Body of pancreas (tissue), 4 donors: ENCODE measurements around the gene TBX10. TPM values are rescaled to one million over a fixed set of nuclear protein-coding genes. Genes with fewer than 3 reads are reported as not detected.
A peak's percentile ranks its signal among the peaks of the same experiment; 100 is the strongest.

Experiments
- ATAC-seq: fragments of 150-250 bp; one replicate; pipeline ENCODE4 v1.9.1; 2016
- DNase-seq, 4 donors: peaks; one replicate each; pipeline ENCODE4 v3.0.0-alpha.2; 2019
- H3K27ac ChIP-seq, 4 donors: fragments of 200-600 bp; sonication (generic); 1 replicate in 3 of 4; 2 replicates in 1 of 4; pipeline versions ENCODE4 v1.5.1 to v1.6.1; 2016 to 2019; ENCODE audit warnings: mild to moderate bottlenecking in 1 of 4, mixed read lengths in 1 of 4, moderate library complexity in 1 of 4
- H3K27me3 ChIP-seq, 2 donors: fragments of 200-600 bp; sonication (generic); one replicate each; pipeline ENCODE4 v1.6.0; 2016; ENCODE audit warnings: mild to moderate bottlenecking in 1 of 2
- H3K36me3 ChIP-seq, 2 donors: fragments of 200-600 bp; sonication (generic); replicated peaks in 1 of 2; 2 replicates each; pipeline ENCODE4 v1.5.1; 2016; ENCODE audit warnings: low read depth in 2 of 2; ENCODE audit not compliant: insufficient read depth in 1 of 2
- H3K4me1 ChIP-seq: fragments of 200-600 bp; sonication (generic); one replicate; pipeline ENCODE4 v1.6.0; 2016
- H3K4me3 ChIP-seq, 2 donors: fragments of 200-600 bp; sonication (generic); 1 replicate in 1 of 2; 2 replicates in 1 of 2; pipeline ENCODE4 v1.5.1; 2016 to 2019
- H3K9me3 ChIP-seq, 3 donors: fragments of 200-600 bp; sonication (generic); 1 replicate in 2 of 3; 2 replicates in 1 of 3; pipeline ENCODE4 v1.5.1; 2016
- CTCF ChIP-seq, 7 experiments: fragments of 450-650 bp in 4 of 7; fragments of 200-600 bp in 3 of 7; sonication (generic) in 3 of 7; IDR thresholded peaks; one replicate each; pipeline ENCODE4 v1.5.1; 2016 to 2019; ENCODE audit warnings: antibody characterized with exemption in 7 of 7
- POLR2A ChIP-seq, 3 donors: fragments of 450-650 bp; IDR thresholded peaks; one replicate each; pipeline ENCODE4 v1.6.1; 2016; ENCODE audit warnings: antibody characterized with exemption in 3 of 3, mild to moderate bottlenecking in 2 of 3
- WGBS, 2 donors: methylation state at CpG; one replicate each; pipeline ENCODE4 v1.1.5; 2017; 5-methylcytosine and 5-hydroxymethylcytosine counted together
- intact Hi-C: fragments of 100-400 bp; cut with DNase I; formaldehyde crosslinking; loops from one replicate; pipeline ENCODE4 v1.15.1; 2023
- total RNA-seq, 2 donors: library from RNA; depleted of rRNA; stranded (reverse); fragments of >200 nt; gene quantifications; one replicate each; pipeline ENCODE4 v1.1.0, GENCODE V29; 2016

TBX10 gene
- total RNA-seq, 2 donors from 2014 or later = not detected

DNA sequence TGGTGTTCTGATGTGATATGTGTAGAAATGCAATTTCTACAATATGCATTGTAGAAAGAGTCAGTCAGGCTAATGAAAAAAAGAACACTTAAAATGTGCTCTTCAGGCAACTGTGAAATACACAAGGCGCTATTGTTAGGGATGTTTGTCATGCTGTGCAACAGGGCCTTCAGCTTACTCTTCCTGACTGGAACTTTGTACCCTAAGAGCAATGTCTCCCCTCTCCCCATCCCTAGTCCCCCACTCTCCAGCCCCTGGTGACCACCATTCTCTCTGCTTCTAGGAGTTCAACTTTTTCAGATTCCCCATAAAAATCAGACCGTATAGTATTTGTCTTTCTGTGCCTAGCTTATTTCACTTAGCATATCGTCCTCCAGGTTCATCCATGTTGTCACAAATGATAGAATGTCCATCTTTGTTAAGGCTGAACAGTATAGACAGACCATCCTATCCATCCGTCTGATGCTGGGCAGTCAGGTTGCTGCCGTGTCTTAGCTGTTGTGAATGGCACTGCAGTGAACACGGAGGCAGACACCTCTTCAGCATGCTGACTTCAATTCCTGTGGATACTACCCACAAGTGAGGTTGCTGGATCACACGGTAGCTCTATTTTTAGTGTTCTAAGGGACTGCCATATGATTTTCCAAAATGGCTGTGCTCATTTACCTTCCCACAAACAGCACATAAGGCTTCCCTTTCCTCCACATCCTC, 22.2 kb downstream of the TBX10 start:
- Histone ChIP-seq H3K4me1 (peaks cover 16% of the 10 kb centered on the region), H3K4me3 (no peak overlapping the region), H3K27ac (no peak overlapping the region), H3K9me3 (no peaks in the 10 kb centered on the region), H3K36me3 (peaks cover 0 to 2% of the 10 kb centered on the region in 2 donors), H3K27me3 (no peaks in the 10 kb centered on the region)
- TF ChIP-seq CTCF (IDR thresholded peaks at IDR 0.05) (no peak), POLR2A (IDR thresholded peaks at IDR 0.05) (no peak)
- intact Hi-C loops = no loop called here
- no peak for ATAC-seq
- no peak for DNase-seq
- WGBS, 2 donors = 71 to 84% methylated on average over 7 of the region's 7 CpGs

GRCh38 chr11:67616431-67617242, 22.9 kb downstream of the TBX10 start:
- H3K27ac ChIP-seq = no peak overlapping the region
- no peaks in the 10 kb centered on the region for H3K9me3 ChIP-seq
- no peak for DNase-seq
- no peaks in the 10 kb centered on the region for H3K27me3 ChIP-seq
- intact Hi-C loops = no loop called here
- H3K36me3 ChIP-seq = peaks cover 0 to 3% of the 10 kb centered on the region in 2 donors
- WGBS, 2 donors = 53 to 60% methylated on average over 9 to 11 of the region's 11 CpGs
- no peak for TF ChIP-seq CTCF (IDR thresholded peaks at IDR 0.05)
- TF ChIP-seq POLR2A (IDR thresholded peaks at IDR 0.05) = no peak
- peaks cover 16% of the 10 kb centered on the region for H3K4me1 ChIP-seq
- no peak for ATAC-seq
- no peak overlapping the region for H3K4me3 ChIP-seq

DNA sequence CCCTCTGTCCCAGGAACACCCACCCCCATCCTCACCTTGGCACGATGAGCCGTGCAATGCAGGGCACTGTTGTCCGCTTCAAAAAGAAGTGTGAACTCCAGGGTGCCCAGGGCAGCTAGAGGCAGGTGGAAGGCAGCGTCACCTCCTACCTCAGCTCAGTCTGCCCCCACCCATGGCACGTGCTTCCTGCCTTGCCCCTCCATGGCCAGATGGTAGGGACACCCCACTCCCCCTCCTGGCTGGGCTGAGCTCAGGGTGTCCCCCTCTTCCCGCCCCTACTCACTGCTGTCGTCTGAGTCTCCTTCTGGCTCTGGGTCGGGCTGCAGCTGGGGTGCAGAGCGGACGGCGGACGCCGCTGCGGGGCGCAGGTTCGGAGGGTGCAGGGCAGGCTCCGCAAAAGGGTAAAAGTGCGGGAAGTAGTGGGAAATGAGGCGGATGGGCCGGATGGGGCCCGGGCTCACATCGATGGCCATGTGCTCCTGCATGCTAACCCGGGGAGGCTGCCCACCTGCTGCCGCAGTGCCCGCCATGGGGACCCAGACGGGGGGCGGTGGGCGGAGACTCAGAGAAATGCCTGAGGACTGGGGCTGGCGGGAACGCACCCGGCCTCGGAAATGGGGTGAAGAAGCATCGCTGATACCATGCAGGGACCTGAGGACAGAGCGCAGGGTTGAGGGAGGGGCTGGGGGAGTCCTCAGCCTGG, 23.7 kb downstream of the TBX10 start:
- Histone ChIP-seq H3K4me3 (no peak overlapping the region), H3K27ac (no peak overlapping the region), H3K9me3 (no peaks in the 10 kb centered on the region), H3K4me1 (peaks cover 16% of the 10 kb centered on the region), H3K27me3 (no peaks in the 10 kb centered on the region), H3K36me3 (peaks cover 0 to 7% of the 10 kb centered on the region in 2 donors)
- TF ChIP-seq CTCF (IDR thresholded peaks at IDR 0.05) = peak in 1 of 7 experiments; percentile 3
- TF ChIP-seq POLR2A (IDR thresholded peaks at IDR 0.05) = no peak
- intact Hi-C loops = no loop called here
- ATAC-seq (no peak), DNase-seq (no peak)
- 32 to 40% methylated on average over 16 to 32 of the region's 34 CpGs for WGBS, 2 donors

DNA sequence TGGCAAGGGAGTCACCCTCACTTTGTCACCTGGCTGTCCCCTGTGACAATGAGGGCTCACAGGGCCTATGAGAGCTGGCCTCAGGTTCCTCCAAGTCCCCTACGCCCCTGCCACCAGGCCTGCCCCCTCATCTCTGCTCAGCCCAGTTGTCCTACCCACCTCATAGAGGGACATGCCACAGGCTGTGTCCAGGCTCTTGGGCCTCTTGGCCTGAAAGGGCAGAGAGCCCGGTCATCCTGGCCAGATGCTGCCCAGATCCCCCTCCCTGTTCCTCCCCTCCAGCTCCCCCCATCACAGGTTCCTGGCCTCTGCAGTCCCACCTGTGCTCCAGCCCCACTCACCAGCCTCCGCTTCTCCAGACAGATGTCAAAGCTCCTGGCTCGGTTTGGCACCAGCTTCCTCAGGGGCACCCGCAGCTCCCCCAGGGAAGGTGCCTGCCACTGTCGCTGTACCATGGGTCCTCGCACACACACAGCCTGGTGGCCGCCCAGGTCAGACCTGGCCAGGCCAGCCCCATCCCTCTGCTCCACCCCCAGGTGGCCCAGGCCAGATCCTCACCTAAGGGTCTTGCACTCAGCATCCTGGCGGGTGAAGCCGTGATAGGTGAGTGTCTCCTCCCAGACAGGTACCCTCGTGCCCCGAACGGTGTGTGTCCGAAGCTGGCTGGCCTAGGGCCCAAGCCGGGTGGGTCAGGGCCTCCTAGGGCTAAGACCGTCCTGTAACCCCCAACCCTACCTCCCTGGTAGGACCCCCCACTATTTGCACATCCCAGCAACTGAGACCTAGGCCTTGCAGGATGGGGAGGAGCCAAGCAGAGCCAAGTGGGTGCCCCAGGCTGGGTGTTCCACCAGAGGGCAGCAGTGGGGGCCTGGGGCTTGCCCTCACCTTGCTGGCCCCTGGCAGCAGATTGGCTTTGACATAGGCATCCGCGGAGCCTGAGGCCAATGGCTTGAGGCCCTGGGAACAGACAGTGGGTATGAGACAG, 24.5 kb downstream of the TBX10 start:
- Histone ChIP-seq H3K9me3 (no peaks in the 10 kb centered on the region), H3K4me3 (no peak overlapping the region), H3K27ac (peak overlapping the region; percentile 59 to 85 (median 74)), H3K36me3 (peaks cover 0 to 12% of the 10 kb centered on the region in 2 donors), H3K4me1 (peaks cover 16% of the 10 kb centered on the region), H3K27me3 (no peaks in the 10 kb centered on the region)
- WGBS, 2 donors = 71 to 72% methylated on average over 6 to 18 of the region's 18 CpGs
- peak; percentile 72 for ATAC-seq
- peak; percentile 62 to 74 (median 68) for DNase-seq
- intact Hi-C loops = no loop called here
- TF ChIP-seq CTCF (IDR thresholded peaks at IDR 0.05) (peak; percentile 35 to 62 (median 59)), POLR2A (IDR thresholded peaks at IDR 0.05) (no peak)
